Measurements from ENCODE around the gene ZNF548. TPM values are rescaled to one million over a fixed set of nuclear protein-coding genes. Genes with fewer than 3 reads are reported as not detected.
A peak's percentile ranks its signal among the peaks of the same experiment; 100 is the strongest.

The ZNF548 gene
- total RNA-seq (10 to 100 TPM; 11.6 to 20.3 (median 15.3) TPM), polyA plus RNA-seq (10 to 100 TPM in 1 of 2 donors, 1 to 10 TPM in 1; 5.1 to 12.0 TPM)
- long read RNA-seq, donor 1, transcript ZNF548-201 (4 exons, 2,115 nt), result major isoform, 7 of 9 reads
- long read RNA-seq, donor 1, partial matches to known transcripts, result 0 of 9 reads
- long read RNA-seq, donor 1, other reads (novel, unspliced or antisense), result 2 of 9 reads
- long read RNA-seq, donor 2, transcript ZNF548-201 (4 exons, 2,115 nt), result major isoform, 34 of 39 reads
- long read RNA-seq, donor 2, partial matches to known transcripts, result 1 of 39 reads
- long read RNA-seq, donor 2, other reads (novel, unspliced or antisense), result 2 of 39 reads
- long read RNA-seq, donor 3, transcript ZNF548-201 (4 exons, 2,115 nt), result major isoform, 13 of 13 reads
- long read RNA-seq, donor 3, partial matches to known transcripts, result 0 of 13 reads
- long read RNA-seq, donor 3, other reads (novel, unspliced or antisense), result 0 of 13 reads

GRCh38 chr19:57389730-57390598 is at the start of gene ZNF548:
Gene ZNF548, plus strand, starts transcription at chr19:57389854. Its CDS starts 246 bp downstream, at chr19:57390100.
- peak; percentile 96 to 98 (median 97) for DNase-seq
- peak; percentile 99 to 100 (median 100) for ATAC-seq
- Histone ChIP-seq H3K9me3 (peaks cover 0 to 3% (median 0%) of the 10 kb centered on the region in 12 donors), H3K27ac (peak within 1 kb of the TSS; percentile 82 to 98 (median 89)), H3K4me1 (peaks cover 0 to 27% (median 17%) of the 10 kb centered on the region in 12 donors), H3K36me3 (peaks cover 0 to 20% (median 9%) of the 10 kb centered on the region in 9 donors), H3K27me3 (no peaks in the 10 kb centered on the region), H3K4me3 (peak within 1 kb of the TSS; percentile 69 to 97 (median 82))
- intact Hi-C loops (cut with DNase I), result loop anchor here in 3 of 10 donors (2.0 to 5.0 kb wide), 3 partner anchors 25 to 187 kb away; partner anchors contain the start of genes ZNF416 (in 1 of the 3) and ZNF543 (in 1 of the 3)
- 0 to 1% (median 0%) methylated on average over 28 to 50 of the region's 50 CpGs for WGBS, 4 donors
- peak; percentile 42 to 52 for TF ChIP-seq POLR2A (IDR thresholded peaks at IDR 0.05)
- TF ChIP-seq, protein P1, sequence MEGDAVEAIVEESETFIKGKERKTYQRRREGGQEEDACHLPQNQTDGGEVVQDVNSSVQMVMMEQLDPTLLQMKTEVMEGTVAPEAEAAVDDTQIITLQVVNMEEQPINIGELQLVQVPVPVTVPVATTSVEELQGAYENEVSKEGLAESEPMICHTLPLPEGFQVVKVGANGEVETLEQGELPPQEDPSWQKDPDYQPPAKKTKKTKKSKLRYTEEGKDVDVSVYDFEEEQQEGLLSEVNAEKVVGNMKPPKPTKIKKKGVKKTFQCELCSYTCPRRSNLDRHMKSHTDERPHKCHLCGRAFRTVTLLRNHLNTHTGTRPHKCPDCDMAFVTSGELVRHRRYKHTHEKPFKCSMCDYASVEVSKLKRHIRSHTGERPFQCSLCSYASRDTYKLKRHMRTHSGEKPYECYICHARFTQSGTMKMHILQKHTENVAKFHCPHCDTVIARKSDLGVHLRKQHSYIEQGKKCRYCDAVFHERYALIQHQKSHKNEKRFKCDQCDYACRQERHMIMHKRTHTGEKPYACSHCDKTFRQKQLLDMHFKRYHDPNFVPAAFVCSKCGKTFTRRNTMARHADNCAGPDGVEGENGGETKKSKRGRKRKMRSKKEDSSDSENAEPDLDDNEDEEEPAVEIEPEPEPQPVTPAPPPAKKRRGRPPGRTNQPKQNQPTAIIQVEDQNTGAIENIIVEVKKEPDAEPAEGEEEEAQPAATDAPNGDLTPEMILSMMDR (IDR thresholded peaks at IDR 0.05), result peak in 8 of 12 donors; percentile 8 to 49 (median 28)

GRCh38 chr19:57342582-57342981 is 47.1 kb upstream of the ZNF548 start:
- H3K4me3 ChIP-seq, result no peak overlapping the region
- DNase-seq, result no peak
- 80 to 87% (median 82%) methylated on average over 6 of the region's 6 CpGs for WGBS, 4 donors
- no peak for ATAC-seq
- no peaks in the 10 kb centered on the region for H3K9me3 ChIP-seq
- no peak overlapping the region for H3K27ac ChIP-seq
- no peaks in the 10 kb centered on the region for H3K27me3 ChIP-seq
- TF ChIP-seq, protein P1 (IDR thresholded peaks at IDR 0.05), result no peak
- TF ChIP-seq POLR2A (IDR thresholded peaks at IDR 0.05), result no peak
- H3K36me3 ChIP-seq, result no peaks in the 10 kb centered on the region
- H3K4me1 ChIP-seq, result peaks cover 0 to 16% (median 0%) of the 10 kb centered on the region in 12 donors
- intact Hi-C loops (cut with DNase I), result no loop called here

DNA sequence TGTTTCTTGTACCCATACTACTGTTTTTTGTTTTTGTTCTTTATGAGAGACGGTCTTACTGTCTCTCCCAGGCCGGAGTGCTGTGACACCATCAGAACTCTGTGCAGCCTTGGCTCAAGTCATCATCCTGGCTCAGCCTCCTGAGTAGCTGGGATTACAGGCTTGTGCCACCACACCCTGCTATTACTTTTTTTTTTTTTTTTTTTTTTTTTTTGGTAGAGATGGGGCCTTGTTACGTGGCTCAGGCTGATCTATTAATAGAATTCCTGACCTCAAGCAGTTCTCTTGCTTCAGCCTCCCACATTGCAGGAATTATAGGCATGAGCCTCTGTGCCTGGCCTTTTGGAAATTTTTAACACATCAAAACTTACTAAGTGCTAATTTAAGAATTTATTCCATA is 41.5 kb upstream of the ZNF548 start:
- Histone ChIP-seq H3K36me3 (peaks cover 0 to 4% (median 0%) of the 10 kb centered on the region in 9 donors), H3K4me3 (no peak overlapping the region), H3K27ac (no peak overlapping the region), H3K9me3 (peaks cover 0 to 8% (median 0%) of the 10 kb centered on the region in 12 donors), H3K27me3 (no peaks in the 10 kb centered on the region), H3K4me1 (peaks cover 0 to 23% (median 17%) of the 10 kb centered on the region in 12 donors)
- TF ChIP-seq POLR2A (IDR thresholded peaks at IDR 0.05), result no peak
- TF ChIP-seq, protein P1 (IDR thresholded peaks at IDR 0.05), result no peak
- DNase-seq (no peak), ATAC-seq (no peak)
- intact Hi-C loops (cut with DNase I), result no loop called here
- 53 to 61% (median 59%) methylated on average over 3 of the region's 3 CpGs for WGBS, 4 donors

All from heart left ventricle (tissue), 16 donors.